Activated naive CD4-positive, alpha-beta T cell treated with anti-CD3 and anti-CD28 coated beads, Interleukin-2, amount 10 ng/mL, durations not matched to agents 7 days and 5 days (primary cell): Measurements from ENCODE around the gene CKAP4.
A peak's percentile ranks its signal among the peaks of the same experiment; 100 is the strongest.

ENCODE experiments used
- CTCF ChIA-PET: fragments of 350-600 bp; sonication (Branson Sonifier 250); formaldehyde crosslinking; loops from one replicate; lab custom pipeline; 2021; ENCODE audit warnings: antibody characterized with exemption; lab: Charles Lee
- DNase-seq: peaks from one replicate; pipeline ENCODE4 v3.0.0-alpha.2; 2020
- H3K27ac Mint-ChIP-seq: one replicate; pipeline ENCODE4 v1.8.0; 2021; ENCODE audit warnings: mild to moderate bottlenecking, moderate library complexity, mixed read lengths
- H3K27me3 Mint-ChIP-seq: one replicate; pipeline ENCODE4 v1.8.0; 2021; ENCODE audit warnings: mild to moderate bottlenecking, mixed read lengths
- H3K36me3 Mint-ChIP-seq: one replicate; pipeline ENCODE4 v1.8.0; 2021; ENCODE audit warnings: mixed read lengths
- H3K4me1 Mint-ChIP-seq: one replicate; pipeline ENCODE4 v1.8.0; 2021; ENCODE audit warnings: mixed read lengths
- H3K4me3 Mint-ChIP-seq: one replicate; pipeline ENCODE4 v1.8.0; 2021; ENCODE audit warnings: mild to moderate bottlenecking, moderate library complexity, mixed read lengths
- H3K9me3 Mint-ChIP-seq: one replicate; pipeline ENCODE4 v1.8.0; 2021; ENCODE audit warnings: mixed read lengths

Gene CKAP4

DNA sequence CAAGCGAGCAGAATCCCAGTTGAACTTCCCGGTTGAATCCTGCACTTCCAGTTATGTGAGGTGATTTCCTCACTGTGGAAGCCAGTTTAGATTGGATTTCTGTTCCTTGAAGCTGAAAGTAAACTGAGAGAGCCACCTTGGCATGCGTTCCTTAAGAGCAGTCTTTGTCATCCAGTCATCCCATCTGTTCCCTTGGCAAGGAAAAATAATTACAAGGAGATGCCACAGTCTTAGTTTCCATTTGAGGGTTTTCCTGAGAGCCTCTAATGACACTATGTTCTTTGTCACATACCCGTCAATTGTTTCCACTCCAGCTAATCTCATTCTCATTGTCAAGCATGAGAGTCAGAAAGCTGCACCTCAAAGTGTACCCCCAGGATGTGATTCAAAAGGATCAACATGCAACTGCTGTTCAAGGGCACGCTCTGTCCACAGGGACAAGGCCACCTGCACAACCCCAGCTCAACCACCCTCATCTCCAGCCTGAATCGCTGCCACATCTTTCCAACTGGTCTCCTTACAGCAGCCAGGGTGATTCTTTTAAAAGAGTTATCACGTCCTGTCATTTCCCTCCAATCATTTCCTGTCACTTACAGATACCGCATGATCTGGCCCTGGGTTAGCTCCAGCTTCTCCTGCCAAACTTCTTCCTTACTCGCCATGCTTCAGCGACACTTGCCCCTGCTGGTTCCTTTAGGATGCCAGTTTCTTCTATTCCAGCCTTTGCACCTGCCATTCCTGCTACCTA is 36.7 kb upstream of the CKAP4 start:
- DNase-seq = no peak
- H3K27me3 Mint-ChIP-seq = peaks cover 12% of the 10 kb centered on the region
- peaks cover 8% of the 10 kb centered on the region for H3K4me1 Mint-ChIP-seq
- peaks cover 12% of the 10 kb centered on the region for H3K9me3 Mint-ChIP-seq
- H3K36me3 Mint-ChIP-seq = peaks cover 2% of the 10 kb centered on the region
- no peak overlapping the region for H3K4me3 Mint-ChIP-seq
- H3K27ac Mint-ChIP-seq = no peak overlapping the region
- CTCF ChIA-PET = interaction anchor here (0.7 to 9.2 kb wide), 6 partner anchors 10 to 67 kb away, joined by 3 to 135 read pairs (median 15); no protein-coding TSS in a partner anchor

DNA sequence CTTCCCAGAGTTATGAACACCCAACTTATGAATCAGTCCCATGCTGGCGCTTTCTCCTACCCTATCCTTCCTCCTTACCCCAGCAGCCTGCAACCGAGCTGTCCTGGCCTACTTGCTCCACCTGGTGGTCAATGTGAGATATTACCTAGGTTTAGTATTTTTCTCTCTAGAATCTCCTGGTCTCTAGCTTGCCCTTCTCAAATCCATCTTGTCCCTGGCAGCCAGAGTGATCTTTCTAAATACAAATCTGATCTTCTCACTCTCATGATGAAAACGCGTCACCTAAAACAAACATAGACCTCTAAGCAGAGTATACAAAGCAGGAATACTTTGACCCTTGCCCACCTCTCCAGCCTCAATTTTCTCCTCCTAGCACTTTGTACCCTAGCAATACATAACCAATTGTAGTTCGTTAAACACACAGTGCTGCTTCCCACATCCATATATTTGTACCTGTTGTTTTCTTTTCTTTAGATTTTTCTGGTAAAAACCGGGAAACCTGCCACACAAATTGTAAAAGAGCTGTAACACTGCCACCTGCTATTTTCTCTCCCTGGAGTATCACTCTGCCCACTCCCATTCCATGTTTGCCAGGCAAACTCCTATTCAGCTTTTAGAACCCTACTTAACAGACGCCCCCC is 34.8 kb upstream of the CKAP4 start:
- H3K9me3 Mint-ChIP-seq = peaks cover 12% of the 10 kb centered on the region
- H3K4me1 Mint-ChIP-seq = peaks cover 8% of the 10 kb centered on the region
- no peak overlapping the region for H3K27ac Mint-ChIP-seq
- no peak overlapping the region for H3K4me3 Mint-ChIP-seq
- peaks cover 20% of the 10 kb centered on the region for H3K27me3 Mint-ChIP-seq
- DNase-seq = peak; percentile 66
- CTCF ChIA-PET = interaction anchor here (0.6 to 9.2 kb wide), 14 partner anchors 10 to 862 kb away, joined by 3 to 135 read pairs (median 4); partner anchors contain the start of genes POLR3B and TCP11L2
- peaks cover 2% of the 10 kb centered on the region for H3K36me3 Mint-ChIP-seq

DNA sequence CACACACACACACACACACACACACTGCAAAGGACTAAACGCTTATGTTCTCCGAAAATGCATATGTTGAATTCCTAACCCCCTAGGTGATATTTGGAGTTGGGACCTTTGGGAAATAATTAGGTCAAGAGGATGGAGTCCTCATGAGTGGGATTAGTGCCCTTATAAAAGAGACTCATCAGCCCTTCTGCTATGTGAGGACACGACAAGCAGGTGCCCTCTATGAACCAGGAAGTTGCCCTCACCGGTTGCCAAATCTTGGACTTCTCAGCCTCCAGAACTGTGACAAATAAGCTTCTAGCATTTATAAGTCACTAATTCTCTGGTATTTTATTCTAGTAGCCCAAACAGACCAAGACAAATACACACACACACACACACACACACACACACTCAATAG is 34.0 kb upstream of the CKAP4 start:
- peaks cover 2% of the 10 kb centered on the region for H3K36me3 Mint-ChIP-seq
- H3K4me1 Mint-ChIP-seq = peaks cover 8% of the 10 kb centered on the region
- H3K27me3 Mint-ChIP-seq = peaks cover 20% of the 10 kb centered on the region
- H3K9me3 Mint-ChIP-seq = peaks cover 12% of the 10 kb centered on the region
- CTCF ChIA-PET = interaction anchor here (0.8 to 9.2 kb wide), 9 partner anchors 9 to 59 kb away, joined by 3 to 135 read pairs (median 6); partner anchors contain the start of gene TCP11L2
- no peak for DNase-seq
- no peak overlapping the region for H3K4me3 Mint-ChIP-seq
- H3K27ac Mint-ChIP-seq = no peak overlapping the region

DNA sequence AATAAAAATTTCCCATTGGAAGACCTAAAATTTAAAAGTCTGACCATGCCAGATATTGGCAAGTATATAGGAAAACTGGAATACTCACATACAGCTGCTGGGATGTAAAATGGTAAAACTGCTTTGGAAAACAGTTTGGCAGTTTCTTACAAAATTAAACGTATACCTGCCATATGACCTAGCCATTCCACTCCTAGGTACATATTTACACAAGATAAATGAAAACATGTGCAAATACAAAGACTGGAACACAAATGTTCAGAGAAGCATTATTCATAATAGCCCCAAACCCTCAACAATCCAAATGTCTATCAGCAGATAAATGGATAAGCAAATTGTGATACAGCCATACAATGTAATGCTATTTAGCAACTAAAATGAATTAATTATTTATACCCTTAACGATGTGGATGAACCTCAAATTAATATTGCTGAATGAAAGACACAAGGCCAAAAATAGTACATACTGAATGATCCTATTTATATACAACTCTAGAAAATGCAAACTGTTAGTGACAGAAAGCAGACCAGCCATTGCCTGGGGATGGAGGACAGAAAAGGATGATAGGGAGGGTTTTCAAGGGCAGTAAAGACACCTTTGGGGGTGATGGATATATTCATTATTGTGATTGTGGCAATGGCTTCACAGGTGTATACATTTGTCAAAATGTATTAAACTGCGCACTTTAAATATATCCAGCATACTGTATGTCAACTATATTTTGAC is 33.4 kb upstream of the CKAP4 start:
- H3K4me1 Mint-ChIP-seq = peaks cover 8% of the 10 kb centered on the region
- CTCF ChIA-PET = interaction anchor here (0.8 to 9.2 kb wide), 4 partner anchors 15 to 59 kb away, joined by 3 to 135 read pairs (median 26); no protein-coding TSS in a partner anchor
- H3K27me3 Mint-ChIP-seq = peaks cover 20% of the 10 kb centered on the region
- H3K36me3 Mint-ChIP-seq = peaks cover 2% of the 10 kb centered on the region
- no peak overlapping the region for H3K4me3 Mint-ChIP-seq
- DNase-seq = no peak
- H3K9me3 Mint-ChIP-seq = peaks cover 12% of the 10 kb centered on the region
- no peak overlapping the region for H3K27ac Mint-ChIP-seq

DNA sequence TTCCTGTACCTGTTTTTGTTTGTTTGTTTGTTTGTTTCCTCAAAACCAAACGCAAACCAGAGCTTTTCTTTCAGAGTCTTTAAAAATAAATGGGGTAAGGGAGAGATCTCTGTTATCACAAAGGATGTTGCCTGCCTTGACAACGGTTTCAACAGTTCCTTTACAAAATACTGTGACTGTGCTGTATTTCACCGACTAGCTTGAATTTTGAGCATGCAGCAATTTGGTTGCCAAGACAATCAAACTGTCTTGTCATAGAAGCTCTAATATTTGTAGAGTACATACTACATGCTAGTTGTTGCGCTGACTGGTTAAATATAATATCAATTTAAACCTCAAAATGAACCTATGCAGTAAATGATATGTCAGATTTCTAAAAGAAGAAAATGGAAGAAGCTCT is 32.3 kb upstream of the CKAP4 start:
- Mint-ChIP-seq H3K27ac (no peak overlapping the region), H3K4me1 (peaks cover 7% of the 10 kb centered on the region), H3K4me3 (no peak overlapping the region)

DNA sequence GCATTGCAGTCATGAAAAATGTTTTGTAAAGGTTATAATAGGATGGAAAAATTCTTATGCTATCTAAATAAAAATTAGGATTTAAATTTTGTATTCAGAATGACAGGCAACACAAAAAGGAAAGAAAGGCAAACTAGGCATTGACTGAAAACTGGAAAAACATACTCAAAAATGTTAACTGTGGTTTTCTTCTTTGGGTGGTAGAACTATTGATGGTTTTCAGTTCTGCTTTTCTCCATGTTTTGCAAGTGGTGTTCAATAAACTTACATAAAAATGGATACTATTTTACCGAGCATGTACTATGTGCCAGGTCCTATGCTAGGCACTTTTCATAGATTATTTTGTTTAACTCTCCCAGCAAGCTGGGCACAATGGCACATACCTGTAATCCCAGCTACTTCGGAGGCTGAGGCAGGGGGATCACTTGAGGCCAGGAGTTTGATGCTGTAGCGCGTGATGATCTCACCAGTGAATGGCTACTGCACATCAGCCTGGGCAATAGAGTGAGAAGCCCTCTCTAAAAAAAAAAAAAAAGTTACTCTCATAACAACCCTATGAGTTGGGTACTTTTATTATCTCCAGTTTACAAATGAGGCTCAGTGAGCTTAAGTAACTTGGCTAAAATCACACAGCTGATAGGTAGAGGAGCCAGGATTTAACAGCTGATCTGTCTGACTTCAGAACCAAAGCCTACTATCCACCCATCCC is 28.4 kb upstream of the CKAP4 start:
- H3K9me3 Mint-ChIP-seq = no peaks in the 10 kb centered on the region
- peaks cover 10% of the 10 kb centered on the region for H3K27me3 Mint-ChIP-seq
- DNase-seq = no peak
- H3K27ac Mint-ChIP-seq = no peak overlapping the region
- H3K36me3 Mint-ChIP-seq = no peaks in the 10 kb centered on the region
- no peak overlapping the region for H3K4me3 Mint-ChIP-seq
- no peaks in the 10 kb centered on the region for H3K4me1 Mint-ChIP-seq
- CTCF ChIA-PET = no interaction called here

More for the DNA sequence above, 32.3 kb upstream of the CKAP4 start:
- Mint-ChIP-seq H3K36me3 (peaks cover 2% of the 10 kb centered on the region), H3K27me3 (peaks cover 20% of the 10 kb centered on the region), H3K9me3 (peaks cover 12% of the 10 kb centered on the region)
- no peak for DNase-seq
- CTCF ChIA-PET = interaction anchor here (0.8 to 9.2 kb wide), 2 partner anchors 15 to 51 kb away, joined by 3 to 135 read pairs; no protein-coding TSS in a partner anchor

DNA sequence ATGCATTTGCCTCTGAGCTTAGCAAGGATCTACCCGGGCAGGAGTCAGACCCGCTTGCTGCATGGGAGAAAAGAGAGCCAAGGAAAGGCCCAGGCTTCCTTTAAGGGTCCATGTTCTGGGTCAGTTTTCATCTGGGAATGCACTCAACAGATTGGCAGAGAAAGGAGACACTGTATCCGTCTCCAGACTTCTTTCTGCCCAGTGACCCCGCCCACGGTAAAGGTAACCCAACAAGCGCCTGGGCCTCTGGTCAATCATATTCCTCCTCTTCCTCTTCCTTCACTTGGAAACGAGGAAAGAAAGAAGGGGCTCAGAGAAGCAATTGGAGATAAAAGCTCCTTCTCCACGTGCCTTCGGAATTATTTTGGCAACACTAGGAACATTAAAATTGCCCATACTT is 27.6 kb upstream of the CKAP4 start:
- Mint-ChIP-seq H3K27me3 (peaks cover 17% of the 10 kb centered on the region), H3K9me3 (no peaks in the 10 kb centered on the region), H3K36me3 (no peaks in the 10 kb centered on the region), H3K4me1 (no peaks in the 10 kb centered on the region), H3K27ac (no peak overlapping the region), H3K4me3 (no peak overlapping the region)
- DNase-seq = no peak
- CTCF ChIA-PET = interaction anchor here (1.3 kb wide), 1 partner anchor 8 kb away, joined by 4 read pairs; no protein-coding TSS in a partner anchor

DNA sequence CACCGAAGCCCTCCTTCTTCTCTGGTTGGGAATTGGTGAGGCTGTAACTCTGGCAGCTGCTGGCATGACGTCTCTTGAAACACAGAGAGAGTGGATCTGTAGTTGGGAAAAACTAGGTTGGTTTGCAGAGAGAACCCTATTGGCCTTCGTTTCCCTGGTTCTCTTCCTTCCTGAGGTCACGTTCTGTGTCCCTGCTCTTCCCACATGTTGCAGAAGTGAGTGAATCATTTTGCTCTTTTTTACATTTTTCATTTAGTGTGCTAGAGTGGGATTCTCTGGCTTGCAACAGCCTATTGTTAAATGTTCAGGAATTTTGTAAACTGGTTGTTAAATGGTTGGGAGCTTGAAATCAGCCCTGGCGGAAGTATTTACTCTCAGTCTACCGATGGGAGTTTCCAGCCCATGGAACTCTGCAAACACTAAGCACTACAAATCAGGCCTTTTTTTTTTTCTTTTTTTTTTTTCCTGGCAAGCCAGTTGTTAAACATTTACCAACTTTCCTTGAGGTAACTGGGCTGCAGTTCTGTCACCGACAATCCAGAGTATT is 26.8 kb upstream of the CKAP4 start:
- Mint-ChIP-seq H3K9me3 (no peaks in the 10 kb centered on the region), H3K4me3 (no peak overlapping the region), H3K4me1 (no peaks in the 10 kb centered on the region), H3K36me3 (no peaks in the 10 kb centered on the region), H3K27me3 (peaks cover 24% of the 10 kb centered on the region), H3K27ac (no peak overlapping the region)
- CTCF ChIA-PET = interaction anchor here (1.3 kb wide), 1 partner anchor 9 kb away, joined by 4 read pairs; no protein-coding TSS in a partner anchor
- DNase-seq = no peak

DNA sequence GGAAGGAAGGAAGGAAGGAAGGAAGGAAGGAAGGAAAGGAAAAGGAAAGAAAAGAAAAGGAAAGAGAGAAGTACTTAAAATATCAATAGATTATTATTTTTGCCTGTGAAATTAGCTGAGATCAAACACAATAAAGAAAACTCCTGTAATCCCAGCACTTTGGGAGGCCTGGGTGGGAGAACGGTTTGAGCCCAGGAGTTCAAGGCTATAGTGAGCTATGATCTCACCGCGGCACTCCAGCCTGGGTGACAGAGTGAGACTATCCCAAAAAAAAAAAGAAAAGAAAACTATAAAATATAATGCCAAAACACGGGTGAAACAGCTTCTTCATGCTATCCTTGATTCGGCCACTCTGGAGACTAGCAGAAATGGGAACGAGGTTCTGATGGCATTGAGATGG is 26.2 kb upstream of the CKAP4 start:
- H3K27ac Mint-ChIP-seq = no peak overlapping the region
- no peak overlapping the region for H3K4me3 Mint-ChIP-seq
- H3K36me3 Mint-ChIP-seq = no peaks in the 10 kb centered on the region
- peaks cover under 1% of the 10 kb centered on the region for H3K4me1 Mint-ChIP-seq
- H3K27me3 Mint-ChIP-seq = peaks cover 17% of the 10 kb centered on the region
- no peaks in the 10 kb centered on the region for H3K9me3 Mint-ChIP-seq
- CTCF ChIA-PET = interaction anchor here (1.3 kb wide), 1 partner anchor 10 kb away, joined by 4 read pairs; no protein-coding TSS in a partner anchor
- DNase-seq = no peak

DNA sequence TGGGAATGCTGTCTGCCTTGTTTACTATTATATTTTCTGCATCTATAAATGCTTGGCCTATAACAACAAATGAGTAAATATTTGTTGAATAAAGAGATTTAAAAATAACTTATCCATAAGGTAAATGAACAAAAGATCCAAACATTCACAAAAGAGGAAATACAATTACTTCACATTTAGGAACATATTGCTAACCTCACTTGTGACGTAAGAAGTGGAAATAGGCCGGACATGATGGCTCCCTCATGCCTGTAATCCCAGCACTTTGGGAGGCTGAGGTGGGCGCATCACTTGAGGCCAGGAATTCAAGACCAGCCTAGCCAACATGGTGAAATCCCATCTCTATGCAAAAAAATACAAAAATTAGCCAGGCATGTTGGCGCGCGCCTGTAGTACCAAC is 25.7 kb upstream of the CKAP4 start:
- H3K27me3 Mint-ChIP-seq = peaks cover 14% of the 10 kb centered on the region
- no peaks in the 10 kb centered on the region for H3K36me3 Mint-ChIP-seq
- H3K4me1 Mint-ChIP-seq = peaks cover 2% of the 10 kb centered on the region
- H3K4me3 Mint-ChIP-seq = no peak overlapping the region
- CTCF ChIA-PET = interaction anchor here (1.4 kb wide), 1 partner anchor 9 kb away, joined by 3 read pairs; no protein-coding TSS in a partner anchor
- H3K9me3 Mint-ChIP-seq = no peaks in the 10 kb centered on the region
- DNase-seq = no peak
- H3K27ac Mint-ChIP-seq = no peak overlapping the region

DNA sequence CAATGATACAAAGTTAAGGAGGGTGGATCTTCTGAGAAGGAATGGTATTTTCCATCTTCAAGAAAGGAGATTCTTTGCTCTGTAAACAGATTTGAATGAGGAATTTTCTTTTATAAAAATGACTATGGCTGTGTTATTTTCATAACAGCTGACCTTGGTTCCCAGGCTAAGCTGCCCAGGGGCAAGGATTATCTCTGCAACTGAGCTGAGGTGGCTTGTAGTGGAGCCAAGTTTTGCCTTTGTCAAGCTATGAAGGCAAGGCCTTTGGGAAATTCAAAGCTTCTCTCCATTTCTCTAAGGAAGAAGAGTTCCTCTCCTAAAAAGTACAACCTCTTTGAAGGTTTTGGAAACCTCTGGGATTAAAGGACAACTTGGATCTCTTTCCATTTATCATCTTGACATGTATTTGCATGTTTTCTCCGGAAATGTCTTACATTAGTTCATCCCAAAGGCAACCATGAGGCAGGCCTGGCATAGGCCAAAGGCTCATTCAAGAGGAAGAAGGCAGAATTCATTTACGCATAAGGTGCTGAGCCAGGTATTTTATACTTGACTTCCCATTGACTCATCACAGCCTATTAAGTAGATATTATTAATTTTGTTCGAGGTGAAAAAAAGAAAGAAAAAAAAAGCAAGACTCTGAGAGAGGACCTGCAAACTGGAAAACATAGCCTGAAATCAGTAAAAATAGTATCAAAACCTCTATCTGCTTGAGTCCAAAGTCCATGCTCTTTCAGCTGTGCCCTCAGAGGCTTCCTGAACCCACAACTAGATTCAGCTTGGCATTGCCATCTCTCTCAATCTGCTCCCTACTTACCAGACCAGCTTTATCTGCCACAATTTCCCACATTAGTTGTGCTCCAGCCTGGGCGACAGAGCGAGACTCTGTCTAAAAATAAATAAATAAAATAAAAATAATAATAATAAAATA is 24.0 kb upstream of the CKAP4 start:
- H3K4me3 Mint-ChIP-seq = no peak overlapping the region
- no peak for DNase-seq
- H3K4me1 Mint-ChIP-seq = peaks cover 12% of the 10 kb centered on the region
- no peaks in the 10 kb centered on the region for H3K9me3 Mint-ChIP-seq
- no peaks in the 10 kb centered on the region for H3K36me3 Mint-ChIP-seq
- H3K27me3 Mint-ChIP-seq = peaks cover 14% of the 10 kb centered on the region
- CTCF ChIA-PET = interaction anchor here (1.4 kb wide), 1 partner anchor 11 kb away, joined by 3 read pairs; no protein-coding TSS in a partner anchor
- H3K27ac Mint-ChIP-seq = no peak overlapping the region

DNA sequence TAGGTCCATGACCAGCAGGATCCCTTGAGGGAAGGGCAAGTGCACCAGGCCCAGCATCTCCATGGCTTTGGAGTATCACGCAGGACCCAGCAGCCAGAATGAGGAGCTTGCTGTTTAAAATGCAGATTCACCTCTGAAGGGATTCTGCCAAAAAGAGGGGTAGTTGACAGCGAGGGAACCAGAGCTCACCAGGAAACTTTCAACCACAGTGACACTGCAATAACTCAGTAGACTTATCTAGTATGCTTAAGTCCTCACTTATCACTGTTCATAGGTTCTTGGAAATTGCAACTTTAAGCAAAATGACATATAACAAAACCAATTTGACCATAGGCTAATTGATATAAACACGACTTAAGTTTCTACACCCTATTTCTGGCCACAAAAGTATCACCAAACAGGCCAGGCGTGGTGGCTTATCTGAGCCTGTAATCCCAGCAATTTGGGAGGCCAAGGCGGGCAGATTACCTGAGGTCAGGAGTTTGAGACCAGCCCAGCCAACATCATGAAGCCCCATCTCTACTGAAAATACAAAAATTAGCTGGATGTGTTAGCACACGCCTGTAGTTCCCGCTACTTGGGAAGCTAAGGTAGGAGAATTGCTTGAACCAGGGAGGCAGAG is 21.4 kb upstream of the CKAP4 start:
- H3K9me3 Mint-ChIP-seq = no peaks in the 10 kb centered on the region
- CTCF ChIA-PET = interaction anchor here (0.8 to 1.6 kb wide), 3 partner anchors 10 to 42 kb away, joined by 3 to 7 read pairs (median 3); no protein-coding TSS in a partner anchor
- no peak for DNase-seq
- H3K27me3 Mint-ChIP-seq = peaks cover 19% of the 10 kb centered on the region
- H3K4me1 Mint-ChIP-seq = peaks cover 12% of the 10 kb centered on the region
- H3K4me3 Mint-ChIP-seq = no peak overlapping the region
- H3K27ac Mint-ChIP-seq = no peak overlapping the region
- no peaks in the 10 kb centered on the region for H3K36me3 Mint-ChIP-seq
